ENCODE measurements around the gene CWC22. TPM values are rescaled to one million over a fixed set of nuclear protein-coding genes. Genes with fewer than 3 reads are reported as not detected.
"Not testable (repeated sequence)": the region's sequence is repeated elsewhere in the genome, so short reads cannot be mapped to it uniquely, and the experiment has no call there.

The CWC22 gene
- total RNA-seq, 3 donors from 2014 or later = 30.7 to 33.4 (median 32.5) TPM

DNA sequence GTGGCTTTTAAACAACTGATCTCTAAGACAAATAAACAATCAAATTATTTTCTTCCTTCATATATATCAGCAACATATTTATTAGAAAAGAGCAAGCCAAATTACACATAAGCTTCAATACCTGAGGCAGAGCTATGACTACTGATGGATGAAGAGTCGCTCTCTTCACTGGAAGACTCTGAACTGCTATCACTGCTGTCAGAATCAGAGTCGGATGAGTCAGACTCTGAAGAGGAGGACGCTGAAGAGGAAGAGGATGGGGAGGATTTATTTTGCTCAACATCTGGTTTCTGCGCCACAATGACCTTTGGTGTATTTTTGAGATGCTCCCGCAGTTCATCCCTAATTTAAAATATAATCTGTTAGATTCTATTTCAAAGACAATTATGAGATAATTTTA lies 56.7 kb downstream of the CWC22 start:
- H3K4me1 Mint-ChIP-seq (ENCODE audit: low read depth) = no peaks in the 10 kb centered on the region
- no peak overlapping the region for H3K4me3 Mint-ChIP-seq
- no peak for DNase-seq
- no peaks in the 10 kb centered on the region for H3K9me3 Mint-ChIP-seq
- H3K36me3 Mint-ChIP-seq (ENCODE audit: insufficient read depth) = peaks cover 44% of the 10 kb centered on the region
- no peak for ATAC-seq
- H3K27me3 Mint-ChIP-seq (ENCODE audit: low read depth) = no peaks in the 10 kb centered on the region

DNA sequence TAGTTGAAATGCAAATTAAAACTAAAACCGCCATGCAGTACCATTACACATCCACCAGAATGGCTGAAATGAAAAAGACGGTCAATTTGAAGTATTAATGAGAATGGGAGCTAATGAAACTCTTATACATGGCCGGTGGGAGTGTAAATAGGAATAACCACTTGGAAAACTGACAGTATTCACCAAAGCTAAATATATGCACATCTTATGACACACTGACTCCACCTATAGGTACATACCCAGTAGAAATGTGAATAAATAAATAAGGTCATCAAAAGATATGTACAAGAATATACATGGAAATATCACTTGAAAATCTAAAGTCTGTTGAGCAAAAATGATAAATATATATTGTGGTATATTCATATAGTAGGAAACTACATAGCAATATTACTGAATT lies 57.7 kb downstream of the CWC22 start:
- Mint-ChIP-seq H3K4me3 (no peak overlapping the region), H3K36me3 (ENCODE audit: insufficient read depth) (peaks cover 46% of the 10 kb centered on the region), H3K27me3 (ENCODE audit: low read depth) (no peaks in the 10 kb centered on the region), H3K9me3 (no peaks in the 10 kb centered on the region), H3K4me1 (ENCODE audit: low read depth) (no peaks in the 10 kb centered on the region)
- DNase-seq = no peak
- ATAC-seq = no peak

DNA sequence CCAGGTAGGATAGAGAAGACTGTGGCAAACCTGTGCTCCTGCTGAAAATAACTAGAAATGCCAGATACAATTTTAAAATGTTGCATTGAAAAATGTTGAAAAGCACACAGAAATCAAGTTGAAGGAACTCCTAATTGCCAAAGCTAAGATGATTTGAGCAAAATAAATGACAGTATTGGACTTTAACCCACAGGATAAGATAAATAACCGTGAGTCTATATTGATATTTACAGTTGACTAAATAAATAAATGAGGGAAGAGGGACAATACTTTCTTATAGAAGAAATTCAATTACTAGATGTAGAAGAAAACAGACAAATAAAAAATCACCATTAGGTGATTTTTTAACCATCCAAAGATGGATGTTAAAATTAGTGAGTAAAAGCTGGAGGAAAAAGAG lies 59.0 kb downstream of the CWC22 start:
- ATAC-seq (no peak), DNase-seq (no peak)
- Mint-ChIP-seq H3K27me3 (ENCODE audit: low read depth) (no peaks in the 10 kb centered on the region), H3K36me3 (ENCODE audit: insufficient read depth) (peaks cover 44% of the 10 kb centered on the region), H3K4me1 (ENCODE audit: low read depth) (no peaks in the 10 kb centered on the region), H3K9me3 (no peaks in the 10 kb centered on the region), H3K4me3 (no peak overlapping the region)

DNA sequence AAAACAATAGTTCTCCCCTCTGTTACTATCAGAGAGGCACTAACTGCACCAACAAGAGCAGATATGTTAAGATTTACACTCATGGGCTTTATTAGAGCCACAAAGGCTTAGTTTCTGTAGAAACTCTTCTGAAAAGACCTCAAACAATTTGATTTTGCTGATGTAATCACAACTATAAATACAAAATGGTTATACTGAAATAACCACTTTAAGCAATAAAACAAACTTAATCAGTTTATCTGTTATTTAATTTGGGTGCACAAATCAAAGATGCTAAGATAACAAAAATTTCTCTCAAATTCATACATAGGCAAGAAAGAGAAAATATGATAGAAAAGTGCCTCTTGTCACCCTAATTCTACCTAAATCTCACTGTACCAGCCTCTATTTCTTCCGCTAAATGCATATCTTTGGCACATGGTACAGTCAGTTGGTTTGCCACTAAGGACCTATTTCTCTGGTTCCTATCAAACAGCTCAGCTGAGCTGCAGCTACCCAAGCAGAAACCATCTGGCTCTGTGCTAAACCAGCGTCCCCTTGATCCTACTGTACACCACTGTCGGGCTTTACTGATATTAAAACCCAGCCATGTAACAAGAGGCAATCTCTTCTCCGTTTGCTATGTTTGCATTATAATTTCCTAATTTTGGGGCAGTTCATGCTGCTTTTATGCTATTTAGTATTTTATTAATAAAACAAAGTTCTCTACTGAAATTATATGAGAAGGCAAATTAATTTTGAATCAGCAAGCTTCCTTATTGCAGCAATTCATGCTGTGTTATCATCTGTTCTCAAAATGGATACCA lies 60.1 kb downstream of the CWC22 start:
- no peak for DNase-seq
- Mint-ChIP-seq H3K4me3 (no peak overlapping the region), H3K4me1 (ENCODE audit: low read depth) (no peaks in the 10 kb centered on the region), H3K36me3 (ENCODE audit: insufficient read depth) (peaks cover 42% of the 10 kb centered on the region), H3K9me3 (no peaks in the 10 kb centered on the region), H3K27me3 (ENCODE audit: low read depth) (no peaks in the 10 kb centered on the region)
- ATAC-seq = no peak

DNA sequence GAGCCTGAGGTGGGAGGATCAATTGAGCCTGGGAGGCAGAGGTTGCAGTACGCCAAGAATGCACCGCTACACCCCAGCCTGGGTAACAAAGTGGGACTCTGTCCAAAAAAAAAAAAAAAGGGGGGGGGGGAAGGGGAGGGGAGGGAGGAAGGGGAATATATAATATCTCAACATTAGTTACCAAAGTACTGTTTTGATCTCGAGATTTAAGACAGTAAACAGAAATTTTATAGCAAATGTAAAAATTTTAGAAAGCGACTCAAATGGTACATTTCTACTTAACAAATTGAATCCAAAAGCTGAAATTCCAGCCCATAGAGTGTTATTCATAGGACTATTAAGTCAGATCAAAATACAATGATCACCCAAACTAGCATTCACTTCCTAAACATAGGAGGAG lies 60.8 kb downstream of the CWC22 start:
- Mint-ChIP-seq H3K9me3 (no peaks in the 10 kb centered on the region), H3K36me3 (ENCODE audit: insufficient read depth) (peaks cover 37% of the 10 kb centered on the region), H3K27me3 (ENCODE audit: low read depth) (no peaks in the 10 kb centered on the region), H3K4me3 (no peak overlapping the region), H3K4me1 (ENCODE audit: low read depth) (no peaks in the 10 kb centered on the region)
- DNase-seq (no peak), ATAC-seq (no peak)

DNA sequence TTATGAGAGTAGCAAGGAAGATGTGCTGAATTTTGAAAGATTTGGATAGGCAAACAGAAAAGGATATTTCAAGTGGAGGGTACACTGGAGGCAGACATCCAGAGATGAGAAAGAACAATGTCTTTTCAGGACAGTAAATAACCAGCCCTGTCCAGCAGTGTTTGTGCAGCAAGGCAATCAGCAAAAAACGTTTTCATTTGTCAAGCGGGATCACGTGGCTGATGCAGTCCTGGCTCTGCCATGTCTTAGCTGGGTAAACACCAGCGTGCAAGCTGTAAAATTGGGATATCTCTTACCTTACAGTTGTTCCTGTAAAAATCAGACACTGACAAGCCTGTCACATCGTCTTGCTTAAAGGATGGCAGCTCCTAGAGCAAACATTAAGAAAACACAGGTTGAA lies 67.8 kb downstream of the CWC22 start:
- Mint-ChIP-seq H3K9me3 (no peaks in the 10 kb centered on the region), H3K4me3 (no peak overlapping the region), H3K4me1 (ENCODE audit: low read depth) (no peaks in the 10 kb centered on the region), H3K27me3 (ENCODE audit: low read depth) (no peaks in the 10 kb centered on the region), H3K36me3 (ENCODE audit: insufficient read depth) (peaks cover 25% of the 10 kb centered on the region)
- ATAC-seq (no peak), DNase-seq (no peak)

DNA sequence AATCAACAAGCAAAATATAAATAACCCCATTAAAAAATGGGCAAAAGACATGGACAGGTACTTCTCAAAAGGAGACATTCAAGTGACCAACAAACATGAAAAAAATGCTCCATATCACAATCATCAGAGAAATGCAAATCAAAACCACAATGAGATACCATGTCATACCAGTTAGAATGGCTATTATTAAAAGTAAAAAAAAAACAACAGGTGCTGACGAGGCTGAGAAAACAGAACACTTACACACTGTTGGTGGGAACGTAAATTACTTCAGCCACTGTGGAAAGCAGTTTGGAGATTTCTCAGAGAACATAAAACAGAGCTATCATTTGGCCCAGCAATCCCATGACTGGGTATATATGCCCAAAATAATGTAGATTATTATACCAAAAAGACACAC lies 69.1 kb downstream of the CWC22 start:
- Mint-ChIP-seq H3K9me3 (no peaks in the 10 kb centered on the region), H3K4me1 (ENCODE audit: low read depth) (no peaks in the 10 kb centered on the region), H3K36me3 (ENCODE audit: insufficient read depth) (peaks cover 32% of the 10 kb centered on the region), H3K27me3 (ENCODE audit: low read depth) (no peaks in the 10 kb centered on the region), H3K4me3 (no peak overlapping the region)
- DNase-seq (no peak), ATAC-seq (no peak)

DNA sequence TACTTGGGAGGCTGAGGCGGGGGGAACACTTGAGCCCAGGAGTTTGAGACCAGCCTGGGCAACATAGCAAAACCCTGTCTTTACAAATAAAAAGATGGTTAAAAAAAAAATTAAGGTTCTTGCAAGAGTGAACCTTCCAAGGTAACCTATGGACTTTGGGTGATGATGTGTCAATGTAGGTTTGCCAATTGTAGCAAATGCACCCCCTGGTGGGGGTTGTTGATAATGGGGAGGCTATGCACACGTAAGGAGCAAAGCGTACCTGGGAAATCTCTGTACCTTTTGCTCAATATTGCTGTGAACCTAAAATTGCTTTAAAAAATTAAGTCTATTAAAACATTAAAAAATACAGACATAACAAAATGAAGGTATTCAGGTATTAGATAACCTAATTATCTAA lies 70.4 kb downstream of the CWC22 start:
- Mint-ChIP-seq H3K4me3 (no peak overlapping the region), H3K4me1 (ENCODE audit: low read depth) (no peaks in the 10 kb centered on the region), H3K9me3 (no peaks in the 10 kb centered on the region), H3K27me3 (ENCODE audit: low read depth) (no peaks in the 10 kb centered on the region), H3K36me3 (ENCODE audit: insufficient read depth) (peaks cover 35% of the 10 kb centered on the region)
- ATAC-seq = no peak
- DNase-seq = no peak

DNA sequence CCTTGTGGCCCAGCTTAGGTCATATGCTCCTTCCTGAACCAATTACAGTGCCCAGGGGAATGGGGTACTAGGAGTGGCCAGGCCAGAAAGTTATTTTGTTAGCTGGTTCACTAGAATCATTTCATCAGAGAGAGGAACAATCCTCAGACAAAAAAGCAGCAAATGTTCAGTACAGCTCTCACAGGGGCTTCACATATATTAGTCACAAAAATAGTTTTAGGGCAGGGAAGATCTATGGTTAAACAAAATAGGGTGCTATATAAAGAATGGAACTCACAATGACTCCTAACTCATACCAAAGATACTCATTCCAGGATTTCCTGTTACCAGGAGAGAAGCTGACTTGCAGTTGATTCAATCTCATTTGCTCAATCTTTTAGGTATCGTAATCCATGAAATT lies 71.0 kb downstream of the CWC22 start:
- no peak overlapping the region for H3K4me3 Mint-ChIP-seq
- ATAC-seq (no peak), DNase-seq (no peak)
- H3K9me3 Mint-ChIP-seq = peaks cover 5% of the 10 kb centered on the region
- H3K36me3 Mint-ChIP-seq (ENCODE audit: insufficient read depth) = peaks cover 35% of the 10 kb centered on the region
- H3K27me3 Mint-ChIP-seq (ENCODE audit: low read depth) = no peaks in the 10 kb centered on the region
- no peaks in the 10 kb centered on the region for H3K4me1 Mint-ChIP-seq (ENCODE audit: low read depth)

DNA sequence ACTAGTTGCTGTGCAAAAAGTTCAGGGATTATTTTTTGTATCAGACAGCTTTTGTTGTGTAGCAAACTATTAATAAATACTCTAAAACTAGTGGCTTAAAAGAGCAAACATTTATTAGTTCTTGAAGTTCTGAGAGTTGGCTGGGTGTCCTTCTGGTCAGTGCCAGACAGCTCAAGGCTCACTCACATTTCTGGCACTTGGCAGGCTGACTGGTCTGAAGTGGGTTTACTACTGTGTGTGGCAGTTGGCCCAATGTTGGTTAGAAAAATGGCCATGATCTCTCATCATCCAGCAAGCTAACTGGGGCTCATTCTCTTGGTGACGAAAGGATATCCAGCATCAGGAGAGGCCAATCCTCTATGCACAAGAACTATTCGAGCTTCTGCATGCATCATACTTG lies 74.3 kb downstream of the CWC22 start:
- Mint-ChIP-seq H3K27me3 (ENCODE audit: low read depth) (no peaks in the 10 kb centered on the region), H3K9me3 (peaks cover 28% of the 10 kb centered on the region), H3K4me1 (ENCODE audit: low read depth) (no peaks in the 10 kb centered on the region), H3K36me3 (ENCODE audit: insufficient read depth) (peaks cover 46% of the 10 kb centered on the region), H3K4me3 (no peak overlapping the region)
- ATAC-seq = no peak
- DNase-seq = no peak

DNA sequence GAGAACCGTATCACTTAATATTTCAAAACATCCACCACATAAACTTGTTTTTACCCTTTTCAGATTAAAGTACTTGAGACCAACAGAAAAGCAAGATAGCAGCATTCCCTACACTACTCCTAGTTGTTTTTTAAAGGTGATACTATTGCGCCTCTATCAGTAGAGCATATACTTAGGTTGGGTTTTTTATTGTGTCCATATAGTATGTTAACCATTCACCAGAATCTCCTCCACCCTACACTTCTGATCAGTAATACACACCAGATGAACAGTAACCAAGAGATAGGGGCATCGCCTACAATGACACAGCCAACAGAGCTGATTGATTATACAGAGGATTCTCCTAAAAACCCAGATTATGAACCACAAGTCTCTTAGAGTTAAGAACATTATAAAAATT lies 75.6 kb downstream of the CWC22 start:
- Mint-ChIP-seq H3K4me3 (no peak overlapping the region), H3K27me3 (ENCODE audit: low read depth) (no peaks in the 10 kb centered on the region), H3K9me3 (peaks cover 39% of the 10 kb centered on the region), H3K36me3 (ENCODE audit: insufficient read depth) (peaks cover 46% of the 10 kb centered on the region), H3K4me1 (ENCODE audit: low read depth) (no peaks in the 10 kb centered on the region)
- DNase-seq (no peak), ATAC-seq (no peak)

DNA sequence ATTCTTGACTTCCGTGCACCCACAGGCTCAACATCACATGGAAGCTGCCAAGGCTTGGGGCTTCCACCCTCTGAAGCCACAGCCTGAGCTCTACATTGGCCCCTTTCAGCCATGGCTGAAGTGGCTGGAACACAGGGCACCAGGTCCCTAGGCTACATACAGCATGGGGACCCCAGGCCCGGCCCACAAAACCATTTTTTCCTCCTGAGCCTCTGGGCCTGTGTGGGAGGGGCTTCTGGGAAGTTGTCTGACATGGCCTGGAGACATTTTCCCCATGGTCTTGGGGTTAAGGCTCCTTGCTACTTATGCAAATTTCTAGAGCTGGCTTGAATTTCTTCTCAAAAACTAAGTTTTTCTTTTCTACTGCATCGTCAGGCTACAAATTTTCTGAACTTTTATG lies 77.1 kb downstream of the CWC22 start:
- H3K4me1 Mint-ChIP-seq (ENCODE audit: low read depth); H3K4me3 Mint-ChIP-seq; H3K27me3 Mint-ChIP-seq (ENCODE audit: low read depth); ATAC-seq; DNase-seq: not testable (repeated sequence)
- peaks cover 48% of the 10 kb centered on the region for H3K9me3 Mint-ChIP-seq
- H3K36me3 Mint-ChIP-seq (ENCODE audit: insufficient read depth) = peaks cover 38% of the 10 kb centered on the region

DNA sequence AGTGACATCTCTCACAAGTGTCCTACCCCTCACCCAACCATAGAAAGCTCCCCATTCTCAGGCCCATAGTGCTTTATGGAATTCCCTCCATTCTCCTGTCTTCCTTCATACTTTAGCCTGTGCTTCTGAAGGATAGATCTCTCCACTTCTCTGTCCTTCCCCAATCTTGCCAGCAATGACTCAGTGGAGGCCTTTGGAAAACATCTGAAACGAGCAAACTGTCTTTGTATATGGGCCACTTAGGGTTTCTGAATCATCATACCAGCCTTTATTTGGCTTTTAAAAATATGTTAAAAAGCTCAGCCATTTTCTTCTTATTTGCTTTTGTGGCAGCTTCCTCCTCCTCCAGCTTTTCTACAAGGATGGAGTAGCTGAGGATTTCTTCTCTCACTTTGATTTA lies 80.1 kb downstream of the CWC22 start:
- Mint-ChIP-seq H3K36me3 (ENCODE audit: insufficient read depth) (peaks cover 17% of the 10 kb centered on the region), H3K9me3 (peaks cover 48% of the 10 kb centered on the region)

DNA sequence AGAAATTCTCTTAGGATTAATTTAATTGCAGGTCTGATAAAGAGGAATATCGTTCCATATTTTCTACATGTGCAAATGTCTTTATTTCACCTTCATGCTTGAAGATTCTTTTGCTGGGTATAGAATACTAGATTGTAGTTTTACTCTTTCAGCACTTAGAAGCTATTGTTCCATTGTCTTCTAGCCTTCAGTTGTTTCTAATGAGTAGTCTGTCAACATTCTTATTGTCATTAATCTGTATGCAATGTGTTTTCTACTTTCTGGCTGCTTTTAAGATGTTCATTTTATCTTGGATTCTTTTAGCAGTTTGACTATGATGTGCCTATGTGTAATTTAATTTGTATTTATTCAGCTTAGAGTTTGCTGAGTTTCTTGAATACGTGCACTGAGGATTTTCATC lies 81.4 kb downstream of the CWC22 start:
- ATAC-seq = no peak
- H3K36me3 Mint-ChIP-seq (ENCODE audit: insufficient read depth) = peaks cover 17% of the 10 kb centered on the region
- H3K9me3 Mint-ChIP-seq = peaks cover 39% of the 10 kb centered on the region
- H3K27me3 Mint-ChIP-seq (ENCODE audit: low read depth) = no peaks in the 10 kb centered on the region
- no peak overlapping the region for H3K4me3 Mint-ChIP-seq
- H3K4me1 Mint-ChIP-seq (ENCODE audit: low read depth) = no peaks in the 10 kb centered on the region
- DNase-seq = no peak

More for the DNA sequence above, 80.1 kb downstream of the CWC22 start:
- Mint-ChIP-seq H3K4me3 (no peak overlapping the region), H3K27me3 (ENCODE audit: low read depth) (no peaks in the 10 kb centered on the region), H3K4me1 (ENCODE audit: low read depth) (no peaks in the 10 kb centered on the region)
- no peak for ATAC-seq
- DNase-seq = no peak

DNA sequence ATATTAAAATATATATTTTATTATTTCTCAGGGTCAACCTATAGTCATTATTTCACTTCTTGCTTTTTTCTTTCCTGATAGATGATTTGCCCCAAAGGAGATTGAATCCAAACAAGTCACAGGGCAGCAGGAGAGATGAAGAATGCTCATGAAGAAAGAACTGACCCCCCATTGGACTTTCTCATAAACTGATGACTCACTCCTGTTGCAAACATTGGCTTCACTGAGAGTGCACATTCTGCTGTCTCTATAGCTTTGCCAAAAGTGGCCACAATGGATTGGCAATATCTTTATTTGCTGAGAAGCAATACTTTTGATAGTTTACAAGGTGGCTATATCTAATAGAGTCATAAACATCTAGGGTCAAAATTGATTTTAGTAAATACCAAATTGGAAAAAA lies 89.8 kb downstream of the CWC22 start:
- no peaks in the 10 kb centered on the region for H3K9me3 Mint-ChIP-seq
- H3K4me1 Mint-ChIP-seq (ENCODE audit: low read depth) = no peaks in the 10 kb centered on the region
- DNase-seq (no peak), ATAC-seq (no peak)
- H3K4me3 Mint-ChIP-seq = no peak overlapping the region
- H3K36me3 Mint-ChIP-seq (ENCODE audit: insufficient read depth) = no peaks in the 10 kb centered on the region
- no peaks in the 10 kb centered on the region for H3K27me3 Mint-ChIP-seq (ENCODE audit: low read depth)
